ENCODE measurements around the gene MAPK10. TPM values are rescaled to one million over a fixed set of nuclear protein-coding genes. Genes with fewer than 3 reads are reported as not detected.

MAPK10 gene
- total and polyA plus RNA-seq, 4 donors = 3.3 to 109 (median 24.5) TPM

DNA sequence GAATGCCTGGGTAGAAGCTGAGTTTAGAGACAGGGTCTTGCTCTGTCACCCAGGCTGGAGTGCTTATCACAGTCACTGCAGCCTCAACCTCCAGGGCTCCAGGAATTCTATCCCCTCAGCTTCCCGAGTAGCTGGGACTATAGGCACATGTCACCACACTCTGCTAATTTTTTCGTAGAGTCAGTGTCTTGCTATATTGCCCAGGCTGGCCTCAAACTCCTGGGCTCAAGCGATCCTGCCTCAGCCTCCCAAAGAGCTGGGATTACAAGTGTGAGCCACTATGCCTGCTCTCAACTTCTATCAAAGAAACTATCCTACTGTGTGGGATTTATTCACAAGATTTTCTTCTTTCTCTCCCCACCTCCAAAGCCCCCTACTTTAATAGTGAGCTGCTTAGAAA is 15.7 kb downstream of the MAPK10 start:
- DNase-seq (no peak), ATAC-seq (ENCODE audit: insufficient read depth, low FRiP score) (no peak)
- no peak overlapping the region for H3K9ac ChIP-seq (ENCODE audit: insufficient read depth in 1 of 2, low read length in 2 of 2)
- 87 to 96% methylated on average over 3 of the region's 3 CpGs for WGBS, 2 donors
- no peaks in the 10 kb centered on the region for H3K27me3 ChIP-seq (ENCODE audit: control insufficient read depth in 3 of 3, insufficient read depth in 3 of 3, low read length in 2 of 3)
- H3K27ac ChIP-seq (ENCODE audit: low read depth in 1 of 2, low read length in 1 of 2) = no peak overlapping the region
- no peaks in the 10 kb centered on the region for H3K9me3 ChIP-seq (ENCODE audit: control insufficient read depth in 4 of 4, insufficient read depth in 3 of 4, low read length in 3 of 4)
- TF ChIP-seq, protein P1, sequence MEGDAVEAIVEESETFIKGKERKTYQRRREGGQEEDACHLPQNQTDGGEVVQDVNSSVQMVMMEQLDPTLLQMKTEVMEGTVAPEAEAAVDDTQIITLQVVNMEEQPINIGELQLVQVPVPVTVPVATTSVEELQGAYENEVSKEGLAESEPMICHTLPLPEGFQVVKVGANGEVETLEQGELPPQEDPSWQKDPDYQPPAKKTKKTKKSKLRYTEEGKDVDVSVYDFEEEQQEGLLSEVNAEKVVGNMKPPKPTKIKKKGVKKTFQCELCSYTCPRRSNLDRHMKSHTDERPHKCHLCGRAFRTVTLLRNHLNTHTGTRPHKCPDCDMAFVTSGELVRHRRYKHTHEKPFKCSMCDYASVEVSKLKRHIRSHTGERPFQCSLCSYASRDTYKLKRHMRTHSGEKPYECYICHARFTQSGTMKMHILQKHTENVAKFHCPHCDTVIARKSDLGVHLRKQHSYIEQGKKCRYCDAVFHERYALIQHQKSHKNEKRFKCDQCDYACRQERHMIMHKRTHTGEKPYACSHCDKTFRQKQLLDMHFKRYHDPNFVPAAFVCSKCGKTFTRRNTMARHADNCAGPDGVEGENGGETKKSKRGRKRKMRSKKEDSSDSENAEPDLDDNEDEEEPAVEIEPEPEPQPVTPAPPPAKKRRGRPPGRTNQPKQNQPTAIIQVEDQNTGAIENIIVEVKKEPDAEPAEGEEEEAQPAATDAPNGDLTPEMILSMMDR (IDR thresholded peaks at IDR 0.05; ENCODE audit: control extremely low read depth, extremely low read depth) = no peak
- no peaks in the 10 kb centered on the region for H3K4me1 ChIP-seq (ENCODE audit: control insufficient read depth in 5 of 5, insufficient read depth in 5 of 5, low read length in 5 of 5)
- H3K4me3 ChIP-seq = no peak overlapping the region
- no peaks in the 10 kb centered on the region for H3K36me3 ChIP-seq (ENCODE audit: control insufficient read depth in 4 of 4, insufficient read depth in 4 of 4, low read length in 4 of 4)

DNA sequence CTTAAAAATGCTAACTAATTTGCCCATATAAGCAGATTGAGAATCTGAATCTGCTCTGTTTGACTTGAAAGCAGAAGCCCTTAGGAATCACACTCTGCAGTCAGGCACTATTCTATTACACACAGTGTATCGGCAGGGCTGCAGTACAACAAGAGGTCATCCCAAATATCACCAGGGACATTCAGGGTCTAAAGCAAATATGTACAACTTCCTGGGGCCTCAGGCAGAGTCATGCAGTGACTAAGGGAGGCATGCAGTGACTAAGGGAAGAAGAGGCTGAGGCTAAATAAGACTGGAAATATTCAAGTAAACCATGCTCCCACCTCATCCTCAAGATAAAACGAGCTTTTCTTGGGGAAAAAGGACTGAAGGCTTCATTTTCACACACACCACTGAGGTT is 20.9 kb downstream of the MAPK10 start:
- Histone ChIP-seq H3K4me1 (ENCODE audit: control insufficient read depth in 5 of 5, insufficient read depth in 5 of 5, low read length in 5 of 5) (no peaks in the 10 kb centered on the region), H3K36me3 (ENCODE audit: control insufficient read depth in 4 of 4, insufficient read depth in 4 of 4, low read length in 4 of 4) (peaks cover 0 to 2% (median 0%) of the 10 kb centered on the region in 4 donors), H3K27ac (ENCODE audit: low read depth in 1 of 2, low read length in 1 of 2) (no peak overlapping the region), H3K4me3 (no peak overlapping the region), H3K9ac (ENCODE audit: insufficient read depth in 1 of 2, low read length in 2 of 2) (no peak overlapping the region), H3K9me3 (ENCODE audit: control insufficient read depth in 4 of 4, insufficient read depth in 3 of 4, low read length in 3 of 4) (no peaks in the 10 kb centered on the region), H3K27me3 (ENCODE audit: control insufficient read depth in 3 of 3, insufficient read depth in 3 of 3, low read length in 2 of 3) (no peaks in the 10 kb centered on the region)
- ATAC-seq (ENCODE audit: insufficient read depth, low FRiP score) (no peak), DNase-seq (no peak)
- 76 to 80% methylated on average over 2 of the region's 2 CpGs for WGBS, 2 donors
- TF ChIP-seq, protein P1 (IDR thresholded peaks at IDR 0.05; ENCODE audit: control extremely low read depth, extremely low read depth) = no peak

DNA sequence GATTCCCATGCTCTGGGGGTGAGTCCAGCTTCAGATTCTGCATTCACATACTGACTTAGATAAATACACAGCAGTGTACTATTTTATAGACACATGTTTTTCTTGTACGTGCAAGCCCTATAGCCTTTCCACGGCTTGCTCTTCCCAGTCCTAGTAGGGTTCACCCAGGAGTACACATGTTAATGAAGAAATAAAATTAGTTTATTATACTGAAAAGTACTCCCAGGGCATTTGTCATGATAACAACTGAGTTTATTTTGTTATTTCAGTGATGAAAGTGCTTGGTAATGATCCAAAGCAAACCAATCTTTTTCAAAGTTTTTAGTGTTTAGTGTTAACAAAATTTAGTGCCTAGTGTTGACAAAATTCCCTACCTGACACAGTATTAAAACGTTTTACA is 21.3 kb downstream of the MAPK10 start:
- Histone ChIP-seq H3K4me3 (no peak overlapping the region), H3K27ac (ENCODE audit: low read depth in 1 of 2, low read length in 1 of 2) (no peak overlapping the region), H3K36me3 (ENCODE audit: control insufficient read depth in 4 of 4, insufficient read depth in 4 of 4, low read length in 4 of 4) (peaks cover 0 to 2% (median 0%) of the 10 kb centered on the region in 4 donors), H3K9ac (ENCODE audit: insufficient read depth in 1 of 2, low read length in 2 of 2) (no peak overlapping the region), H3K4me1 (ENCODE audit: control insufficient read depth in 5 of 5, insufficient read depth in 5 of 5, low read length in 5 of 5) (no peaks in the 10 kb centered on the region), H3K9me3 (ENCODE audit: control insufficient read depth in 4 of 4, insufficient read depth in 3 of 4, low read length in 3 of 4) (no peaks in the 10 kb centered on the region), H3K27me3 (ENCODE audit: control insufficient read depth in 3 of 3, insufficient read depth in 3 of 3, low read length in 2 of 3) (no peaks in the 10 kb centered on the region)
- no peak for ATAC-seq (ENCODE audit: insufficient read depth, low FRiP score)
- 43 to 75% methylated on average over 3 of the region's 3 CpGs for WGBS, 2 donors
- TF ChIP-seq, protein P1 (IDR thresholded peaks at IDR 0.05; ENCODE audit: control extremely low read depth, extremely low read depth) = no peak
- no peak for DNase-seq
